SW480 (cell line): ENCODE measurements around the gene COMP.

Source experiments
- DNase-seq: peaks from one replicate; pipeline ENCODE4 v3.0.0-alpha.2; 2016; ENCODE audit warnings: low spot score

The COMP gene

GRCh38 chr19:18768997-18769891, 21.9 kb downstream of the COMP start:
- DNase-seq = no peak

- no peak for DNase-seq
Measured at GRCh38 chr19:18768046-18768771, 22.9 kb downstream of the COMP start.

GRCh38 chr19:18765224-18765623, 25.9 kb downstream of the COMP start:
- DNase-seq = no peak

GRCh38 chr19:18764591-18765051, 26.5 kb downstream of the COMP start:
- DNase-seq = no peak

GRCh38 chr19:18763674-18764590, 27.2 kb downstream of the COMP start:
- DNase-seq = peak; percentile 75

- peak; percentile 76 for DNase-seq
Measured at GRCh38 chr19:18762125-18763023, 28.7 kb downstream of the COMP start.

- DNase-seq = no peak
Measured at GRCh38 chr19:18761531-18762110, 29.5 kb downstream of the COMP start.

- DNase-seq = no peak
Measured at GRCh38 chr19:18760440-18761383, 30.4 kb downstream of the COMP start.

GRCh38 chr19:18759995-18760426, 31.1 kb downstream of the COMP start:
- DNase-seq = no peak

GRCh38 chr19:18759304-18759994, 31.7 kb downstream of the COMP start:
- no peak for DNase-seq

- DNase-seq = no peak
Measured at GRCh38 chr19:18756896-18757295, 34.2 kb downstream of the COMP start.

GRCh38 chr19:18754501-18754900, 36.6 kb downstream of the COMP start:
- no peak for DNase-seq

GRCh38 chr19:18751571-18751970, 39.5 kb downstream of the COMP start:
- DNase-seq = no peak

- no peak for DNase-seq
Measured at GRCh38 chr19:18750295-18750970, 40.7 kb downstream of the COMP start.

GRCh38 chr19:18749362-18750231, 41.5 kb downstream of the COMP start:
- no peak for DNase-seq

- DNase-seq = no peak
Measured at GRCh38 chr19:18746401-18747325, 44.4 kb downstream of the COMP start.
